Hepatocyte (in vitro differentiated cells): ENCODE data around the gene ZSCAN12. TPM values are rescaled to one million over a fixed set of nuclear protein-coding genes. Genes with fewer than 3 reads are reported as not detected.

Experiments
- DNase-seq: peaks from one replicate; pipeline ENCODE4 v3.0.0-alpha.2; 2016; ENCODE audit warnings: low spot score
- H2AFZ ChIP-seq: fragments of 200-600 bp; sonication (generic); 2 replicates; pipeline ENCODE4 v1.6.0; 2016; ENCODE audit warnings: antibody characterized with exemption, mild to moderate bottlenecking
- H3K27ac ChIP-seq: fragments of 200-600 bp; sonication (generic); 2 replicates; pipeline ENCODE4 v1.5.1; 2016; ENCODE audit warnings: mild to moderate bottlenecking
- H3K27me3 ChIP-seq: fragments of 200-600 bp; sonication (generic); 2 replicates; pipeline ENCODE4 v1.6.1; 2016
- H3K36me3 ChIP-seq: fragments of 200-600 bp; sonication (generic); replicated peaks from 2 replicates; pipeline ENCODE4 v1.5.1; 2016; ENCODE audit warnings: low read depth; ENCODE audit not compliant: insufficient read depth
- H3K4me1 ChIP-seq: fragments of 200-600 bp; sonication (generic); 2 replicates; pipeline ENCODE4 v1.5.1; 2016; ENCODE audit warnings: mild to moderate bottlenecking, moderate library complexity; ENCODE audit not compliant: insufficient read depth
- H3K4me2 ChIP-seq: fragments of 200-600 bp; sonication (generic); 2 replicates; pipeline ENCODE4 v1.6.0; 2016
- H3K4me3 ChIP-seq: fragments of 200-600 bp; sonication (generic); 2 replicates; pipeline ENCODE4 v1.5.1; 2016; ENCODE audit warnings: mild to moderate bottlenecking
- H3K79me2 ChIP-seq: fragments of 200-600 bp; sonication (generic); 2 replicates; pipeline ENCODE4 v1.6.0; 2017; ENCODE audit warnings: mild to moderate bottlenecking
- H3K9me2 ChIP-seq: fragments of 200-600 bp; sonication (generic); replicated peaks from 2 replicates; pipeline ENCODE4 v1.6.0; 2017; ENCODE audit warnings: mild to moderate bottlenecking; ENCODE audit not compliant: insufficient read depth
- H3K9me3 ChIP-seq: fragments of 200-600 bp; sonication (generic); 2 replicates; pipeline ENCODE4 v1.5.1; 2016; ENCODE audit warnings: low read depth, mild to moderate bottlenecking
- H4K20me1 ChIP-seq: fragments of 200-600 bp; sonication (generic); 2 replicates; pipeline ENCODE4 v1.6.0; 2016; ENCODE audit warnings: mild to moderate bottlenecking; ENCODE audit not compliant: insufficient read depth, poor library complexity, severe bottlenecking
- EZH2 ChIP-seq: fragments of 200-600 bp; sonication (generic); IDR thresholded peaks from 2 replicates; pipeline ENCODE4 v1.6.1; 2016; ENCODE audit warnings: antibody characterized with exemption, mild to moderate bottlenecking, borderline replicate concordance
- EZH2phosphoT487 ChIP-seq: fragments of 200-600 bp; sonication (generic); IDR thresholded peaks from one replicate; pipeline ENCODE4 v1.6.1; 2018; ENCODE audit warnings: antibody characterized with exemption, mild to moderate bottlenecking, low read depth, moderate library complexity; ENCODE audit not compliant: unreplicated experiment, severe bottlenecking
- WGBS: methylation state at CpG from one replicate; pipeline ENCODE4 v1.1.6; 2016; ENCODE audit warnings: low lambda C conversion rate; ENCODE audit errors: missing lambda C conversion rate; 5-methylcytosine and 5-hydroxymethylcytosine counted together
- polyA plus RNA-seq: library from polyadenylated mRNA; unstranded; fragments of >200 nt; fragmentation: Nextera tagmentation; extraction: Ambion mirVana; gene quantifications from 2 replicates; pipeline ENCODE4 v1.2.1, GENCODE V29; 2016
- total RNA-seq: library from RNA; depleted of rRNA; stranded (reverse); fragments of >200 nt; gene quantifications from 2 replicates; pipeline ENCODE4 v1.2.3, GENCODE V29; 2014
- TF ChIP-seq, protein P1 (sequence below): fragments of 200-600 bp; sonication (generic); IDR thresholded peaks from 2 replicates; pipeline ENCODE4 v1.5.1; 2016; ENCODE audit warnings: antibody characterized with exemption, mild to moderate bottlenecking; ENCODE audit not compliant: poor library complexity

Gene ZSCAN12
- total and polyA plus RNA-seq, 2 experiments from 2014 or later = 2.1 to 6.1 TPM

- no peak for DNase-seq
- H3K4me2 ChIP-seq = no peak overlapping the region
- H3K9me2 ChIP-seq = no peaks in the 10 kb centered on the region
- H3K4me1 ChIP-seq = no peaks in the 10 kb centered on the region
- H3K79me2 ChIP-seq = no peaks in the 10 kb centered on the region
- no peaks in the 10 kb centered on the region for H3K9me3 ChIP-seq
- H2AFZ ChIP-seq = no peak overlapping the region
- TF ChIP-seq EZH2 (no peak), EZH2phosphoT487 (no peak)
- TF ChIP-seq, protein P1, sequence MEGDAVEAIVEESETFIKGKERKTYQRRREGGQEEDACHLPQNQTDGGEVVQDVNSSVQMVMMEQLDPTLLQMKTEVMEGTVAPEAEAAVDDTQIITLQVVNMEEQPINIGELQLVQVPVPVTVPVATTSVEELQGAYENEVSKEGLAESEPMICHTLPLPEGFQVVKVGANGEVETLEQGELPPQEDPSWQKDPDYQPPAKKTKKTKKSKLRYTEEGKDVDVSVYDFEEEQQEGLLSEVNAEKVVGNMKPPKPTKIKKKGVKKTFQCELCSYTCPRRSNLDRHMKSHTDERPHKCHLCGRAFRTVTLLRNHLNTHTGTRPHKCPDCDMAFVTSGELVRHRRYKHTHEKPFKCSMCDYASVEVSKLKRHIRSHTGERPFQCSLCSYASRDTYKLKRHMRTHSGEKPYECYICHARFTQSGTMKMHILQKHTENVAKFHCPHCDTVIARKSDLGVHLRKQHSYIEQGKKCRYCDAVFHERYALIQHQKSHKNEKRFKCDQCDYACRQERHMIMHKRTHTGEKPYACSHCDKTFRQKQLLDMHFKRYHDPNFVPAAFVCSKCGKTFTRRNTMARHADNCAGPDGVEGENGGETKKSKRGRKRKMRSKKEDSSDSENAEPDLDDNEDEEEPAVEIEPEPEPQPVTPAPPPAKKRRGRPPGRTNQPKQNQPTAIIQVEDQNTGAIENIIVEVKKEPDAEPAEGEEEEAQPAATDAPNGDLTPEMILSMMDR = no peak
- H4K20me1 ChIP-seq = no peaks in the 10 kb centered on the region
- no peaks in the 10 kb centered on the region for H3K36me3 ChIP-seq
- H3K27me3 ChIP-seq = no peaks in the 10 kb centered on the region
- H3K4me3 ChIP-seq = no peak overlapping the region
- no peak overlapping the region for H3K27ac ChIP-seq
Observed at GRCh38 chr6:28433119-28433518, 33.6 kb upstream of the ZSCAN12 start.

DNA sequence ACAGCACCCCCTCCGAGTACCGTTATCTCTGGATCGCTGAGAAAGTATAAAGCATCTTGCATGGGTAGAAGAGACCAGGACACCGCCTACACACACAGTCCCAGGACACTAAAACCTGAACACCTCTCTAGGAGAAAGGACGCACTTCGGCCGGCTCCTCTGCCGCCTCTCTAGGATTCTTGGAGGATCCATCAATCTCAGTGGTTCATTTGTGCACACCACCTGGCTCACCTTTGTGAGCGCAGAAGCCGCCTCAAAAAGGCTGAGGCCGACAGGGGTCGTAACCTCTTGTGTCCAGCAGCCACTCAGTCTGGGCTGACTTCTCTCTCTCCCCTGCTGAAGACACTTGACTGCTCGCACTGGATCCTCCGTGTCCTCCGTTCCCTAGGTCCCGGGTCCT is 30.2 kb upstream of the ZSCAN12 start:
- DNase-seq = no peak
- H3K36me3 ChIP-seq = no peaks in the 10 kb centered on the region
- H3K9me3 ChIP-seq = no peaks in the 10 kb centered on the region
- no peak for TF ChIP-seq EZH2
- no peak for TF ChIP-seq EZH2phosphoT487
- TF ChIP-seq, protein P1 = no peak
- H3K4me1 ChIP-seq = no peaks in the 10 kb centered on the region
- H3K79me2 ChIP-seq = no peaks in the 10 kb centered on the region
- H3K4me2 ChIP-seq = no peak overlapping the region
- H3K27ac ChIP-seq = no peak overlapping the region
- no peaks in the 10 kb centered on the region for H4K20me1 ChIP-seq
- H3K4me3 ChIP-seq = no peak overlapping the region
- H3K27me3 ChIP-seq = no peaks in the 10 kb centered on the region
- 97% methylated on average over 16 of the region's 16 CpGs for WGBS
- no peak overlapping the region for H2AFZ ChIP-seq
- no peaks in the 10 kb centered on the region for H3K9me2 ChIP-seq

- no peaks in the 10 kb centered on the region for H3K79me2 ChIP-seq
- 85% methylated on average over 4 of the region's 4 CpGs for WGBS
- TF ChIP-seq, protein P1 = no peak
- TF ChIP-seq EZH2phosphoT487 = no peak
- no peak for TF ChIP-seq EZH2
Observed at GRCh38 chr6:28425944-28426541, 26.5 kb upstream of the ZSCAN12 start.

GRCh38 chr6:28424163-28424562 is 24.6 kb upstream of the ZSCAN12 start:
- Histone ChIP-seq H3K4me2 (no peak overlapping the region), H4K20me1 (no peaks in the 10 kb centered on the region), H3K9me3 (no peaks in the 10 kb centered on the region), H3K36me3 (no peaks in the 10 kb centered on the region), H3K27ac (no peak overlapping the region), H3K4me3 (no peak overlapping the region), H2AFZ (no peak overlapping the region), H3K4me1 (no peaks in the 10 kb centered on the region), H3K27me3 (no peaks in the 10 kb centered on the region), H3K9me2 (no peaks in the 10 kb centered on the region), H3K79me2 (no peaks in the 10 kb centered on the region)
- no peak for DNase-seq
- TF ChIP-seq, protein P1 = no peak
- no peak for TF ChIP-seq EZH2phosphoT487
- TF ChIP-seq EZH2 = no peak

More at GRCh38 chr6:28425944-28426541, 26.5 kb upstream of the ZSCAN12 start:
- Histone ChIP-seq H4K20me1 (no peaks in the 10 kb centered on the region), H3K4me1 (no peaks in the 10 kb centered on the region), H3K4me3 (no peak overlapping the region), H3K9me2 (no peaks in the 10 kb centered on the region), H3K27ac (no peak overlapping the region), H3K9me3 (no peaks in the 10 kb centered on the region), H3K27me3 (no peaks in the 10 kb centered on the region), H2AFZ (no peak overlapping the region), H3K4me2 (no peak overlapping the region), H3K36me3 (no peaks in the 10 kb centered on the region)
- DNase-seq = no peak
